AG04450 (cell line): ENCODE data around the gene FBXO10. TPM values are rescaled to one million over a fixed set of nuclear protein-coding genes. Genes with fewer than 3 reads are reported as not detected.
A peak's percentile ranks its signal among the peaks of the same experiment; 100 is the strongest.
"Not testable (repeated sequence)": the region's sequence is repeated elsewhere in the genome, so short reads cannot be mapped to it uniquely, and the experiment has no call there.

Source experiments
- CTCF ChIA-PET: fragments of 300-600, 350-600 bp; formaldehyde crosslinking; extraction: SDS; loops from one replicate; lab custom pipeline; 2022; ENCODE audit warnings: antibody characterized with exemption, inconsistent platforms; lab: Charles Lee
- POLR2A ChIA-PET: fragments of 350-600 bp; formaldehyde crosslinking; extraction: SDS; loops from one replicate; lab custom pipeline; 2021; ENCODE audit warnings: antibody characterized with exemption, inconsistent platforms; lab: Yijun Ruan, JAX
- DNase-seq: peaks from one replicate; pipeline ENCODE4 v3.0.0-alpha.2; 2011; ENCODE audit warnings: low read depth, low spot score
- H3K27ac ChIP-seq: one replicate; pipeline ENCODE4 v1.5.1; 2012; ENCODE audit warnings: low read depth, low read length, control low read depth
- H3K27me3 ChIP-seq: one replicate; pipeline ENCODE4 v1.6.0; 2012; ENCODE audit warnings: low read length; ENCODE audit not compliant: control insufficient read depth, insufficient read depth
- H3K4me3 ChIP-seq: 2 replicates; pipeline ENCODE4 v1.5.1; 2011; ENCODE audit warnings: mild to moderate bottlenecking, low read depth, low read length, control low read depth
- H3K9me3 ChIP-seq: 2 replicates; pipeline ENCODE4 v1.5.1; 2012; ENCODE audit warnings: low read length; ENCODE audit not compliant: control insufficient read depth, insufficient read depth
- polyA plus RNA-seq: library from polyadenylated mRNA; depleted of rRNA; stranded (reverse); fragments of >200 nt; gene quantifications from 2 replicates; pipeline ENCODE4 v1.2.3, GENCODE V29; 2011
- TF ChIP-seq, protein P1 (sequence below): IDR thresholded peaks from 2 replicates; pipeline ENCODE4 v1.5.1; 2011; ENCODE audit warnings: low read depth, low read length, control low read depth, inconsistent platforms

The FBXO10 gene
- polyA plus RNA-seq, 1 experiment: 9.7 TPM

DNA sequence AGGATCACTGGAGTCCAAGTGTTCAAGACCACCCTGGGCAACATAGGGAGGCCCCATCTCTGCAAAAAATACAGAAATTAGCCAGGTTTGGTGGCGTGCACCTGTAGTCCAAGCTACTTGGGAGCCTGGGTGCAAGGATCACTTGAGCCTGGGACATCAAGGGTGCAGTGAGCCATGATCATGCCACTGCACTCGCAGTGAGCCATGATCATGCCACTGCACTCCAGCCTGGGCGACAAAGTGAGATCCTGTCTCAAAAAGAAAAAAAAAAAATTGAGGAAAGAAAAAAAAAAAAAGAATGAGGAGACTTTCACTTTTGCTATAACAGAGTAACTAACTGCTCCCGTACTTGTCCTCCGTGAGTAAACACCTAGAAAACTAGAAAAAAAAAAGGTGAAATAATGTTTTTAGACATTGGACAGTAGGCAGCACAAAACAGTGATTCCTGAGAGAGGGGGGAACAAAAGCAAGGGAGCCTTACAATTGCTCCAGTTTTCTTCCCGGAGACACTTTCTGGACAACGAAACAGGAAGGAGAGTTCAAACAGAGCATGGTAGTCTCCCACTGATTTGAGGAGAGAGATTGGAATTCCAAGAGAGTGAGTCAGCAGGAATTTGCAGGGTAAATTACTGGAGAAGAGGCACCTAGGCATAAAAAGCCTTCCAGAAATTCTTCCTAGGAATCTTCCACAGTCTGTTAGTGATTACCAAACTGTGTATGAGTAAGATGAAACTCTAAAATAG is 104.1 kb downstream of the FBXO10 start:
- POLR2A ChIA-PET: interaction anchor here (0.7 kb wide), 1 partner anchor 29 kb away, joined by 6 read pairs; no protein-coding TSS in a partner anchor
- H3K4me3 ChIP-seq: peak overlapping the region; percentile 55
- no peaks in the 10 kb centered on the region for H3K27me3 ChIP-seq
- TF ChIP-seq, protein P1, sequence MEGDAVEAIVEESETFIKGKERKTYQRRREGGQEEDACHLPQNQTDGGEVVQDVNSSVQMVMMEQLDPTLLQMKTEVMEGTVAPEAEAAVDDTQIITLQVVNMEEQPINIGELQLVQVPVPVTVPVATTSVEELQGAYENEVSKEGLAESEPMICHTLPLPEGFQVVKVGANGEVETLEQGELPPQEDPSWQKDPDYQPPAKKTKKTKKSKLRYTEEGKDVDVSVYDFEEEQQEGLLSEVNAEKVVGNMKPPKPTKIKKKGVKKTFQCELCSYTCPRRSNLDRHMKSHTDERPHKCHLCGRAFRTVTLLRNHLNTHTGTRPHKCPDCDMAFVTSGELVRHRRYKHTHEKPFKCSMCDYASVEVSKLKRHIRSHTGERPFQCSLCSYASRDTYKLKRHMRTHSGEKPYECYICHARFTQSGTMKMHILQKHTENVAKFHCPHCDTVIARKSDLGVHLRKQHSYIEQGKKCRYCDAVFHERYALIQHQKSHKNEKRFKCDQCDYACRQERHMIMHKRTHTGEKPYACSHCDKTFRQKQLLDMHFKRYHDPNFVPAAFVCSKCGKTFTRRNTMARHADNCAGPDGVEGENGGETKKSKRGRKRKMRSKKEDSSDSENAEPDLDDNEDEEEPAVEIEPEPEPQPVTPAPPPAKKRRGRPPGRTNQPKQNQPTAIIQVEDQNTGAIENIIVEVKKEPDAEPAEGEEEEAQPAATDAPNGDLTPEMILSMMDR: no peak
- DNase-seq: peak; percentile 83
- H3K27ac ChIP-seq: peak overlapping the region; percentile 92
- CTCF ChIA-PET: interaction anchor here (1.2 kb wide), 1 partner anchor 9 kb away, joined by 7 read pairs; no protein-coding TSS in a partner anchor
- peaks cover 2% of the 10 kb centered on the region for H3K9me3 ChIP-seq

DNA sequence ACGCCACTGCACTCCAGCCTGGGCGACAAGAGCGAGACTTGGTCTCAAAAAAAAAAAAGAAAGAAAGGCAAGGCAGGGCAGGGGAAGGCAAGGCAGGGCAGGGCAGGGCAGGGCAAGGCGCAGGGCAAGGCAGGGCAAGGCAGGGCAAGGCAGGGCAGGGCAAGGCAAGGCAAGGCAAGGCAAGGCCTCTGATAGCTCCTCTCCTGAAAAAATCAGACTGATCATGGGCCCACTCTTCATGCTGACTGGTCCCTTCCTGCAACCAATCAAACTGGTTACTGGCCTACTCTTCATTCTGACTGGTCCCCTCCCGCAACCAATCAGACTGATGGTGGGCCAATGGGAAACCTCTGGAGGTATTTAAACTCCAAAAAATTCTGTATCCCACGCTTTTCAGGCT is 107.6 kb downstream of the FBXO10 start:
- Histone ChIP-seq H3K9me3 (peaks cover 4% of the 10 kb centered on the region; the same call in 1 of the 2 replicates), H3K4me3 (no peak overlapping the region), H3K27ac (no peak overlapping the region), H3K27me3 (no peaks in the 10 kb centered on the region)
- ChIA-PET POLR2A (no interaction called here), CTCF (no interaction called here)
- TF ChIP-seq, protein P1: no peak
- DNase-seq: no peak

DNA sequence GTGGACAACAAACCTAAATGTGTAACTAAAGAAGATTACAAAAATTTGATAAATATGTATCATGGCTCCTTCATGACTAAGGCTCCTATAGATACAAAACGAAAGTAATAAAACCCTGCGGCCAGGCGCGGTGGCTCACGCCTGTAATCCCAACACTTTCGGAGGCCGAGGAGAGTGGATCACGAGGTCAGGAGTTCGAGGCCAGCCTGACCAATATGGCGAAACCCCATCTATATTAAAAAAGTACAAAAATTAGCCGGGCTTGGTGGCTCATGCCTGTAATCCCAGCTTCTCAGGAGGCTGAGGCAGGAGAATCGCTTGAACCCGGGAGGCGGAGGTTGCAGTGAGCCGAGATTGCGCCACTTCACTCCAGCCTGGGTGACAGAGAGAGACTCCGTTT is 108.7 kb downstream of the FBXO10 start:
- H3K4me3 ChIP-seq, POLR2A ChIA-PET: not testable (repeated sequence)

GRCh38 chr9:37466037-37466709 is 110.0 kb downstream of the FBXO10 start:
- POLR2A ChIA-PET: interaction anchor here (0.5 to 2.2 kb wide), 5 partner anchors 21 to 891 kb away, joined by 3 to 11 read pairs (median 6); partner anchors contain the start of gene TOMM5
- Histone ChIP-seq H3K4me3 (peak overlapping the region; percentile 98), H3K9me3 (peaks cover 4% of the 10 kb centered on the region; the same call in 1 of the 2 replicates), H3K27me3 (no peaks in the 10 kb centered on the region), H3K27ac (peak overlapping the region; percentile 98)
- peak; percentile 61 for DNase-seq
- CTCF ChIA-PET: interaction anchor here (1.4 kb wide), 1 partner anchor 50 kb away, joined by 6 read pairs; no protein-coding TSS in a partner anchor
- TF ChIP-seq, protein P1: no peak

More for the DNA sequence above, 108.7 kb downstream of the FBXO10 start:
- DNase-seq, H3K9me3 ChIP-seq, H3K27ac ChIP-seq, CTCF ChIA-PET, H3K27me3 ChIP-seq: not testable (repeated sequence)

DNA sequence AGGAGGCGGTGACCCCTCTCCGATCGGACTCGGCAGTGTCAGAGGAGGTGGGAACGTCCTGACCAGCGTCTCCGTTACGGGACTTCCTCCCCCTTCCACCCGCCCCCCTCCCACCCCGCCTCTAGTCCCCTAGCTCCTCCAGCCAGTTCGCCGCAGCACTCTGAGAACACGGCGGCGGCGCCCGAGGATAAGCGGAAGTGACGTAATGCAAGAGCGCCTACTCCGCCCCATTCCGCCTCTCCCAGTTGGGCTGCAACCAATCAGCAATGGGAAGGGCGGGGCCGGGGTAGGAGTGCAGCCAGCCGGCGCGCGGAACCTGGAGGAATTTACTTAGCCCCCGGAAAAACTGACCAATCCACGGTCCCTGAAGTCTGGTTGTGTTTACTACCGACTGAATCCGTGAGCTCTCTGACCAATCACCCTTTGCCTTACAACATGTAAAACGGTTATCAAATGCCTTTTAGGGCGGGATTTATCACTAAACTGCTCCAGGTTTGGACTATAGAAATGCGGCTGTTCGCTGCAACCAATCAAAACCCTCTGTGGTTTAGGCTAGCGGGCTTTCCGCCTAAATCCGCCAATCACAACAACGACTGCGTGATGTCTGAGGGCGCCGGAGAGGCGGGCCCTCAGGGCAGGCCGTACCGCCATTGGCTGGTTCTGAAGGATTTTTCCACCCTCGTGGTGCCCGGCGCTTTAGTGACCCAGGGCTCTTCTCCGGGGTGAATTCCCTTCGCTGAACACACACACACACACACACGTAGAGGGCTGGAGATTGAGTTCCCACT is 110.7 kb downstream of the FBXO10 start, which contains the start of gene ZBTB5:
TSS of gene ZBTB5 (minus strand) at position 202 of the 788 bp plus-strand sequence. CDS start 22,899 bp downstream, outside the sequence.
- ChIA-PET CTCF (interaction anchor here (0.6 to 1.4 kb wide), 2 partner anchors 10 to 50 kb away, joined by 5 to 6 read pairs; no protein-coding TSS in a partner anchor), POLR2A (interaction anchor here (0.6 to 2.2 kb wide), 5 partner anchors 21 to 890 kb away, joined by 3 to 11 read pairs (median 3); partner anchors contain the start of genes GRHPR and TOMM5)
- no peaks in the 10 kb centered on the region for H3K27me3 ChIP-seq
- H3K4me3 ChIP-seq: peak within 1 kb of the TSS; percentile 98
- TF ChIP-seq, protein P1: no peak
- peaks cover 4% of the 10 kb centered on the region; the same call in 1 of the 2 replicates for H3K9me3 ChIP-seq
- peak within 1 kb of the TSS; percentile 98 for H3K27ac ChIP-seq
- DNase-seq: peak; percentile 100
